Ectodermal cell (in vitro differentiated cells): ENCODE measurements around the gene TNFRSF1B.

ENCODE experiments used
- H3K27ac ChIP-seq: 2 replicates; pipeline ENCODE4 v1.7.0; 2013; ENCODE audit warnings: mild to moderate bottlenecking, low read depth, low read length; ENCODE audit not compliant: insufficient read depth, poor library complexity, severe bottlenecking
- H3K27me3 ChIP-seq: 2 replicates; pipeline ENCODE4 v1.7.0; 2013; ENCODE audit warnings: mild to moderate bottlenecking, low read length; ENCODE audit not compliant: insufficient read depth, control insufficient read depth, poor library complexity, severe bottlenecking
- H3K36me3 ChIP-seq: one replicate; pipeline ENCODE4 v1.7.0; 2013; ENCODE audit warnings: low read length; ENCODE audit not compliant: control insufficient read depth, insufficient read depth
- H3K4me1 ChIP-seq: one replicate; pipeline ENCODE4 v1.7.0; 2013; ENCODE audit warnings: low read length; ENCODE audit not compliant: control insufficient read depth, insufficient read depth
- H3K4me3 ChIP-seq: 2 replicates; pipeline ENCODE4 v1.7.0; 2013; ENCODE audit warnings: low read depth, low read length, control low read depth; ENCODE audit not compliant: insufficient read depth
- H3K9me3 ChIP-seq: 2 replicates; pipeline ENCODE4 v1.7.0; 2013; ENCODE audit warnings: mild to moderate bottlenecking, low read length, moderate library complexity; ENCODE audit not compliant: control insufficient read depth
- WGBS, 2 experiments: methylation state at CpG; one replicate each; pipeline ENCODE4 v1.1.7; 2013; ENCODE audit warnings: missing lambda C conversion rate in 2 of 2; 5-methylcytosine and 5-hydroxymethylcytosine counted together

TNFRSF1B gene

GRCh38 chr1:12177156-12177998 is 10.6 kb downstream of the TNFRSF1B start:
- no peak overlapping the region for H3K27ac ChIP-seq
- H3K4me1 ChIP-seq: peaks cover 15% of the 10 kb centered on the region
- no peaks in the 10 kb centered on the region for H3K27me3 ChIP-seq
- no peak overlapping the region for H3K4me3 ChIP-seq
- 69 to 73% methylated on average over 24 of the region's 24 CpGs for WGBS, 2 experiments
- H3K36me3 ChIP-seq: no peaks in the 10 kb centered on the region
- H3K9me3 ChIP-seq: no peaks in the 10 kb centered on the region

GRCh38 chr1:12177999-12178441 is 11.2 kb downstream of the TNFRSF1B start:
- Histone ChIP-seq H3K27me3 (no peaks in the 10 kb centered on the region), H3K4me3 (no peak overlapping the region), H3K27ac (no peak overlapping the region), H3K36me3 (no peaks in the 10 kb centered on the region), H3K4me1 (peaks cover 15% of the 10 kb centered on the region), H3K9me3 (no peaks in the 10 kb centered on the region)
- 85 to 87% methylated on average over 14 of the region's 14 CpGs for WGBS, 2 experiments

GRCh38 chr1:12178511-12178910 is 11.7 kb downstream of the TNFRSF1B start:
- H3K9me3 ChIP-seq: no peaks in the 10 kb centered on the region
- no peaks in the 10 kb centered on the region for H3K36me3 ChIP-seq
- H3K27me3 ChIP-seq: no peaks in the 10 kb centered on the region
- WGBS, 2 experiments: 84 to 89% methylated on average over 11 of the region's 11 CpGs
- no peak overlapping the region for H3K4me3 ChIP-seq
- peaks cover 15% of the 10 kb centered on the region for H3K4me1 ChIP-seq
- no peak overlapping the region for H3K27ac ChIP-seq

GRCh38 chr1:12179111-12179519 is 12.3 kb downstream of the TNFRSF1B start:
- H3K4me1 ChIP-seq: peaks cover 16% of the 10 kb centered on the region
- 77 to 79% methylated on average over 17 of the region's 17 CpGs for WGBS, 2 experiments

GRCh38 chr1:12179676-12180075 is 12.9 kb downstream of the TNFRSF1B start:
- no peaks in the 10 kb centered on the region for H3K9me3 ChIP-seq
- no peak overlapping the region for H3K4me3 ChIP-seq
- no peaks in the 10 kb centered on the region for H3K27me3 ChIP-seq
- H3K36me3 ChIP-seq: no peaks in the 10 kb centered on the region
- no peak overlapping the region for H3K27ac ChIP-seq
- WGBS, 2 experiments: 94 to 95% methylated on average over 8 of the region's 8 CpGs
- H3K4me1 ChIP-seq: peaks cover 19% of the 10 kb centered on the region

More at GRCh38 chr1:12179111-12179519, 12.3 kb downstream of the TNFRSF1B start:
- Histone ChIP-seq H3K36me3 (no peaks in the 10 kb centered on the region), H3K4me3 (no peak overlapping the region), H3K27ac (no peak overlapping the region), H3K9me3 (no peaks in the 10 kb centered on the region), H3K27me3 (no peaks in the 10 kb centered on the region)

- Histone ChIP-seq H3K27me3 (no peaks in the 10 kb centered on the region), H3K36me3 (no peaks in the 10 kb centered on the region), H3K4me1 (peaks cover 18% of the 10 kb centered on the region), H3K9me3 (no peaks in the 10 kb centered on the region), H3K27ac (no peak overlapping the region), H3K4me3 (no peak overlapping the region)
- 90 to 95% methylated on average over 10 of the region's 10 CpGs for WGBS, 2 experiments
These were observed 13.5 kb downstream of the TNFRSF1B start for GRCh38 chr1:12180315-12180714.

- 92 to 93% methylated on average over 7 of the region's 7 CpGs for WGBS, 2 experiments
- Histone ChIP-seq H3K36me3 (no peaks in the 10 kb centered on the region), H3K4me3 (no peak overlapping the region), H3K9me3 (no peaks in the 10 kb centered on the region), H3K27me3 (no peaks in the 10 kb centered on the region), H3K27ac (no peak overlapping the region), H3K4me1 (peaks cover 15% of the 10 kb centered on the region)
These were observed 14.1 kb downstream of the TNFRSF1B start for GRCh38 chr1:12180903-12181302.

GRCh38 chr1:12181568-12181967 is 14.8 kb downstream of the TNFRSF1B start:
- peaks cover 15% of the 10 kb centered on the region for H3K4me1 ChIP-seq
- H3K36me3 ChIP-seq: no peaks in the 10 kb centered on the region
- no peak overlapping the region for H3K27ac ChIP-seq
- WGBS, 2 experiments: 93 to 94% methylated on average over 7 of the region's 7 CpGs
- H3K9me3 ChIP-seq: no peaks in the 10 kb centered on the region
- H3K27me3 ChIP-seq: no peaks in the 10 kb centered on the region
- no peak overlapping the region for H3K4me3 ChIP-seq

- Histone ChIP-seq H3K27me3 (no peaks in the 10 kb centered on the region), H3K9me3 (no peaks in the 10 kb centered on the region), H3K27ac (no peak overlapping the region), H3K4me1 (peaks cover 15% of the 10 kb centered on the region), H3K4me3 (no peak overlapping the region), H3K36me3 (no peaks in the 10 kb centered on the region)
- 90 to 92% methylated on average over 4 of the region's 4 CpGs for WGBS, 2 experiments
These were observed 15.7 kb downstream of the TNFRSF1B start for GRCh38 chr1:12182410-12182984.

GRCh38 chr1:12183095-12183794 is 16.5 kb downstream of the TNFRSF1B start:
- Histone ChIP-seq H3K9me3 (no peaks in the 10 kb centered on the region), H3K4me1 (peaks cover 15% of the 10 kb centered on the region), H3K36me3 (no peaks in the 10 kb centered on the region), H3K27me3 (no peaks in the 10 kb centered on the region), H3K27ac (no peak overlapping the region), H3K4me3 (no peak overlapping the region)
- WGBS, 2 experiments: 82 to 84% methylated on average over 7 of the region's 7 CpGs
